Smooth muscle cell of trachea (primary cell): ENCODE results near the gene SPINT4. TPM values are rescaled to one million over a fixed set of nuclear protein-coding genes. Genes with fewer than 3 reads are reported as not detected.

Experiments
- total RNA-seq: library from RNA; depleted of rRNA; stranded (reverse); fragments of >200 nt; gene quantifications from 2 replicates; pipeline ENCODE4 v1.2.1, GENCODE V29; 2014

The SPINT4 gene
- not detected in 2 replicates for total RNA-seq

GRCh38 chr20:45722047-45722446 lies at the start of gene SPINT4:
SPINT4 (plus strand) TSS chr20:45722347; CDS start chr20:45722368, 21 bp downstream.

GRCh38 chr20:45701873-45702272 lies 20.3 kb upstream of the SPINT4 start, which contains the start of gene WFDC13:
WFDC13 (plus strand) TSS chr20:45702038; CDS start chr20:45702124, 86 bp downstream.

GRCh38 chr20:45704969-45705637 lies 17.0 kb upstream of the SPINT4 start, which contains the start of gene WFDC10B:
WFDC10B (minus strand) TSS chr20:45705019; CDS start chr20:45685992, 19,027 bp downstream.

Other genes starting within 250 kb of the SPINT4 start
- not detected in 2 replicates for gene SPINT3, start 206.7 kb upstream of the SPINT4 start, total RNA-seq
- gene WFDC6, start 182.9 kb upstream of the SPINT4 start, total RNA-seq: not detected in 2 replicates
- not detected in 2 replicates for gene EPPIN, start 174.9 kb upstream of the SPINT4 start, total RNA-seq
- not detected in 2 replicates for gene WFDC8, start 143.1 kb upstream of the SPINT4 start, total RNA-seq
- not detected in 2 replicates for gene WFDC10A, start 92.6 kb upstream of the SPINT4 start, total RNA-seq
- not detected in 2 replicates for gene WFDC9, start 91.1 kb upstream of the SPINT4 start, total RNA-seq
- not detected in 2 replicates for gene WFDC11, start 52.1 kb upstream of the SPINT4 start, total RNA-seq
- gene WFDC13, start 20.3 kb upstream of the SPINT4 start, total RNA-seq: not detected in 2 replicates
- not detected in 2 replicates for gene WFDC10B, start 17.3 kb upstream of the SPINT4 start, total RNA-seq
- gene WFDC3, start 69.5 kb downstream of the SPINT4 start, total RNA-seq: 0.33 and 0.58 TPM in 2 replicates
- gene DNTTIP1, start 69.6 kb downstream of the SPINT4 start, total RNA-seq: 10.6 and 17.5 TPM in 2 replicates
- 3.0 and 27.8 TPM in 2 replicates for gene UBE2C, start 90.3 kb downstream of the SPINT4 start, total RNA-seq
- 1.0 and 2.2 TPM in 2 replicates for gene TNNC2, start 105.0 kb downstream of the SPINT4 start, total RNA-seq
- 153 and 201 TPM in 2 replicates for gene SNX21, start 111.5 kb downstream of the SPINT4 start, total RNA-seq
- 42.7 and 44.1 TPM in 2 replicates for gene ACOT8, start 135.0 kb downstream of the SPINT4 start, total RNA-seq
- gene ZSWIM3, start 135.3 kb downstream of the SPINT4 start, total RNA-seq: 6.8 and 9.1 TPM in 2 replicates
- 3.9 and 7.3 TPM in 2 replicates for gene ZSWIM1, start 158.9 kb downstream of the SPINT4 start, total RNA-seq
- 1.5 and 3.5 TPM in 2 replicates for gene SPATA25, start 165.3 kb downstream of the SPINT4 start, total RNA-seq
- gene NEURL2, start 168.9 kb downstream of the SPINT4 start, total RNA-seq: 6.4 and 13.9 TPM in 2 replicates
- 114 and 252 TPM in 2 replicates for gene CTSA, start 169.0 kb downstream of the SPINT4 start, total RNA-seq
- gene PLTP, start 189.8 kb downstream of the SPINT4 start, total RNA-seq: 39.0 and 162 TPM in 2 replicates
- gene PCIF1, start 212.3 kb downstream of the SPINT4 start, total RNA-seq: 10.3 and 16.3 TPM in 2 replicates
- 15.3 and 16.2 TPM in 2 replicates for gene ZNF335, start 249.9 kb downstream of the SPINT4 start, total RNA-seq